Activated T-helper 1 cell treated with anti-CD3 and anti-CD28 coated beads, Interleukin-12 subunit alpha, Interleukin-12 subunit beta, Interleukin-2, Interleukin-4 antibody, amounts not matched to agents 30 ng/mL and 10 ng/mL and 1 ng/mL, durations not matched to agents 14 hours and 24 hours and 36 hours (primary cell): ENCODE data around the gene ZNF554. TPM values are rescaled to one million over a fixed set of nuclear protein-coding genes. Genes with fewer than 3 reads are reported as not detected.

Experiments
- DNase-seq: peaks from one replicate; pipeline ENCODE4 v3.0.0; 2021; ENCODE audit warnings: low spot score
- H3K27ac Mint-ChIP-seq: one replicate; pipeline ENCODE4 v1.8.0; 2021; ENCODE audit warnings: mild to moderate bottlenecking, mixed read lengths
- H3K27me3 Mint-ChIP-seq: one replicate; pipeline ENCODE4 v1.8.0; 2022; ENCODE audit warnings: mild to moderate bottlenecking, moderate library complexity, mixed read lengths; ENCODE audit not compliant: insufficient read depth
- H3K36me3 Mint-ChIP-seq: one replicate; pipeline ENCODE4 v1.8.0; 2021; ENCODE audit warnings: low read depth, mixed read lengths
- H3K4me1 Mint-ChIP-seq: one replicate; pipeline ENCODE4 v1.8.0; 2021; ENCODE audit warnings: low read depth, mixed read lengths
- H3K4me3 Mint-ChIP-seq: one replicate; pipeline ENCODE4 v1.8.0; 2021; ENCODE audit warnings: mild to moderate bottlenecking, moderate library complexity, mixed read lengths
- H3K9me3 Mint-ChIP-seq: one replicate; pipeline ENCODE4 v1.8.0; 2021; ENCODE audit warnings: mixed read lengths
- intact Hi-C: fragments of 100-400 bp; cut with micrococcal nuclease; formaldehyde crosslinking; loops from one replicate; pipeline ENCODE4 v1.15.1; 2024
- total RNA-seq: library from RNA; stranded (reverse); gene quantifications from 2 replicates; pipeline ENCODE4 v1.2.3, GENCODE V29; 2022

ZNF554 gene
- total RNA-seq, 1 donor from 2014 or later: 1.9 TPM

DNA sequence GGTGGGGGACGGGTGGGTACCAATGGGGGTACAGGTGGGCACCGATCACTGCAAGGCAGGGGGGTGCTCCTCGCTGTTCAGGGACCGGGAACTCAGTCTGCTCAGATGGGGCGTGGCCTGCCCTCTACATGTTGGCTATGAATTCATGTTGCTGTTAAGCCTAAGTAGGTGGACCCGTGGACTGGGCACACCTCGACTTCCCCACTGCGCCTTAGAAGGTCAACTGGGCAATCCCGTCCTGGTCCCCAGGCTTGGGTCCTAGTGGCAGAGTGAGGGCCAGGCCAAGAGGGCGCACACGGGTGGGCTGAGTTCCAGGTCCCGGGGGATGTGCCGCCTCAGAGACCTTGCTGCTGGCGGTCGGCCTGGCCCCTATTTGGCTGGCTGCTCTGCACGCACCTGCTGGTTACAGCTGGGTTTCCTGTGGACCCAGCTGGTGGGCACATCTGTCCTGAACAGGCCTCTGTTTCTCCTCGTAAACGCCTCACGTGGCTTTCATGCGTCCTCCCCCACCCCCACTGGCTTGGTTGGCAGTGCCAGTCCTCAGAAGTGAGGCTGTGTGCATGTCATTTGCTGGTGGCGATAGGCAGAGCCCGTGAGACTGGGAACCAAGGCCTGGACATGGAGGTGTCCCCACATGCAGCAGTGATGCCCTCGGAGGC, 13.5 kb upstream of the ZNF554 start:
- Mint-ChIP-seq H3K4me1 (peaks cover 6% of the 10 kb centered on the region), H3K27ac (no peak overlapping the region), H3K27me3 (no peaks in the 10 kb centered on the region), H3K9me3 (no peaks in the 10 kb centered on the region), H3K36me3 (peaks cover 20% of the 10 kb centered on the region), H3K4me3 (no peak overlapping the region)
- intact Hi-C loops: no loop called here
- DNase-seq: no peak

DNA sequence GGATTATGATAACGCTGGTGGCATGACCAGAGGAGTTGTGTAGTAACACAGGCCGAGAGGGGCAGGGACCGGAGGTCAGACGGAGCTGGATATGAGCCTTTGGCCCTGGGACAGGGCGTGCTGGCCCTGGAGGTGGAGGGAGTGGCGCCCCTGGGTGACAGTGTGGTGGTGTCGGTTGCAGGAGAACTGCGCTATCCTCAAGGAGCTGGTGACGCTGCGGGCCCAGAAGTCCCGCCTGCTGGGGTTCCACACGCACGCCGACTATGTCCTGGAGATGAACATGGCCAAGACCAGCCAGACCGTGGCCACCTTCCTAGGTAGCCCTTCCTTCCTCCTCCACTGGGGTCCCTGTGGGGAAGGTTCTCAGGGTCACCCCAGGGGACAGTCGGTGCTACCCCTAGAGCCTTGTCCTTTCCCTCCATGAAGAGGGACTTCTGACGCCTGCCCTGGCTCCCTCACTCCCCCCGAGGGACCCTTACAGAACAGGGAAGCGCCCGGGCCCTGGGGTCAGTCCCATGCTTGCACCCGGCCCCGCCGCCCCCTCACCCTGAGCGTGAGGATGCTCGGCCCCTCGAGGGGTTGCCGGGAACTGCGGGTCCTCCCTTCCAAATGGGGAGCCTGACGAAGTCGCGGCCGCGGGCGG, 12.8 kb upstream of the ZNF554 start:
- intact Hi-C loops: no loop called here

DNA sequence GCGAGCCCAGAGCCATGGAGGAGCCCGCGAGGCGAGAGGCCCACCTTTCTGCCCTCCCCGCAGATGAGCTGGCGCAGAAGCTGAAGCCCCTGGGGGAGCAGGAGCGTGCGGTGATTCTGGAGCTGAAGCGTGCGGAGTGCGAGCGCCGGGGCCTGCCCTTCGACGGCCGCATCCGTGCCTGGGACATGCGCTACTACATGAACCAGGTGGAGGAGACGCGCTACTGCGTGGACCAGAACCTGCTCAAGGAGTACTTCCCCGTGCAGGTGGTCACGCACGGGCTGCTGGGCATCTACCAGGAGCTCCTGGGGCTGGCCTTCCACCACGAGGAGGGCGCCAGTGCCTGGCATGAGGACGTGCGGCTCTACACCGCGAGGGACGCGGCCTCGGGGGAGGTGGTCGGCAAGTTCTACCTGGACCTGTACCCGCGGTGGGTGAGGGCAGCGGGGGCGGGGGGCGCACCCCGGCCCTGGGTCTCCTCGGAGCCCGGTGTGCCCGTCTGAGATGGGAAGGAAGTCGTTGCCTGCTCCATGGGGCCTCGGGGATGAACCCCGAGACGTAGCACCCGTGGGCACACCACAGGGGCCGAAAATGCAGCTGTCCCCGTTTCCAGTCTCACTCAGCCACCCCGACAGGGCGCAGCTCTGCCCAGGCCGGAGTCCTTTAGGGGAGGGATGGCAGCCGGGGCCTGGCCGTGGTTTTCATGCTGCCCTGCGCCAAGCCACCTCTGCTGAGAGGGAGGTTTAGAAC, 12.1 kb upstream of the ZNF554 start:
- no peak for DNase-seq
- Mint-ChIP-seq H3K27me3 (no peaks in the 10 kb centered on the region), H3K4me3 (no peak overlapping the region), H3K4me1 (peaks cover 4% of the 10 kb centered on the region), H3K9me3 (no peaks in the 10 kb centered on the region), H3K36me3 (peaks cover 16% of the 10 kb centered on the region), H3K27ac (no peak overlapping the region)
- intact Hi-C loops: no loop called here

More for the DNA sequence above, 12.8 kb upstream of the ZNF554 start:
- Mint-ChIP-seq H3K9me3 (no peaks in the 10 kb centered on the region), H3K4me3 (no peak overlapping the region), H3K27ac (no peak overlapping the region), H3K4me1 (peaks cover 6% of the 10 kb centered on the region), H3K36me3 (peaks cover 19% of the 10 kb centered on the region), H3K27me3 (no peaks in the 10 kb centered on the region)
- DNase-seq: no peak

DNA sequence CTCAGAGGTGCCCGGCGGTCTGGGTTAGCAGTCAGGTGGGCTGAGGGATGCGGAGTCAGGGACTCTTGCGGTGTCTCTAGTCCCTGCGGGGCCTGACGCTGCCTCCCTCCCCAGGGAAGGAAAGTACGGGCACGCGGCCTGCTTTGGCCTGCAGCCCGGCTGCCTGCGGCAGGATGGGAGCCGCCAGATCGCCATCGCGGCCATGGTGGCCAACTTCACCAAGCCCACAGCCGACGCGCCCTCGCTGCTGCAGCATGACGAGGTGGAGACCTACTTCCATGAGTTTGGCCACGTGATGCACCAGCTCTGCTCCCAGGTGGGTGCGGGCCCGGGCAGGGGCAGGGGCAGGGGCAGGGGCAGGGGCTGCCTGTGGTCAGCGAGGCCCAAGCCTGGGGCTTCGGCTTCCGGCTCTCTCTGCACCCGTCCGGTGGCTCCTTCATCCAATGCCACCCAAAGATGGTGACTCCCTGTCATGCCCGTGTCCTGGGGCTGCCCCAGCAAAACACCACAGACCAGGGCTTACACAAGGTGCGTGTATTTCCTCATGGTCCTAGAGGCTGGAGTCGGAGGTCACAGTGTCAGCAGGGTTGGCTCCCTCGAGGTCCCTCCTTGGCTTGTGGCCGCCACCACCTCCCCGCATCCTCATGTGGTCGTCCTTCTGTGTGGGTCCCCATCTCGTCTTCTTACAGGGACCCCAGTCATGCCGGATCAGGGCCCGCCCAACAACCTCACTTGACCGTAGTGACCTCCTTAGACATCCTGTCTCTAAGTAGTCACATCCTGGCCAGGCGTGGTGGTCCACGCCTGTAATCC, 11.3 kb upstream of the ZNF554 start:
- Mint-ChIP-seq H3K27ac (no peak overlapping the region), H3K27me3 (no peaks in the 10 kb centered on the region), H3K4me3 (no peak overlapping the region)

DNA sequence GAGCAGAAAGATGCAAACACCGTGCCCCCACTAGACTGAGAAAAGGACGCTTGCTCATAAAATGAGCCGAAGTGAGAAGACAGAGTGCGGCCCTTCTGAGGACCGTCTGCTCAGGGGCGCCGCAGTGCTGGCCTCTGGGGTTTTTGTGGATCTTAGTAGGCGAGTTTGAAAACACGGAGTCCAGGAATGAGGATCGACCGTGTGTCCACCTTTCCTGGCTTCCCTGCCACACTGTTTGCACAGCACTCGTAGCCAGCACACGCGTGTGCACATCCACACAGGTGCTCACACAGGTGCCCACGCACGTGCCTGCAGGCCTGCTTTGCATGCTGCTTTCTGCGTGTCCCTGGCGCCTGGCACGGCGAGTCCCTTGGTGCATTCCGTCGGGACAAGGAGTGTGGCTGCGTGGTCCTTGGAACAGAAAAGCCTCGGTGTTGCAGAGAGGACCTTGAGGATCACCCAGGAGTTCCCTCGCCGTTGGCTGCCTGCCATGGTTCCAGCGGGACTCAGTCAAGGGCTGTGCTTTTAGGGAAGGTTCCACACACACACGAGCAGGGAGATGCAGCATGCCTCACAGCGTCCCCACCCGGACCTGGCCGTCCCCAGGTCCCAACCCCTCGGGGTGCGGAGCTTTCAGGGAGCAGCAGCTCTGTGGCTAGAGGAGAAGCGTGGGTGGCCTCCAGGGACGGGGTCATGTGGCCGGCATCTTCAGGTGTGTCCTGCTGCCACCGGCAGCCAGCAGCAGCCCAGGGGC, 10.1 kb upstream of the ZNF554 start:
- Mint-ChIP-seq H3K4me1 (no peaks in the 10 kb centered on the region), H3K9me3 (no peaks in the 10 kb centered on the region), H3K36me3 (peaks cover 10% of the 10 kb centered on the region), H3K27ac (no peak overlapping the region), H3K4me3 (no peak overlapping the region), H3K27me3 (no peaks in the 10 kb centered on the region)
- intact Hi-C loops: no loop called here
- DNase-seq: no peak

More for the DNA sequence above, 11.3 kb upstream of the ZNF554 start:
- no peak for DNase-seq
- Mint-ChIP-seq H3K36me3 (peaks cover 12% of the 10 kb centered on the region), H3K9me3 (no peaks in the 10 kb centered on the region), H3K4me1 (no peaks in the 10 kb centered on the region)
- intact Hi-C loops: no loop called here

DNA sequence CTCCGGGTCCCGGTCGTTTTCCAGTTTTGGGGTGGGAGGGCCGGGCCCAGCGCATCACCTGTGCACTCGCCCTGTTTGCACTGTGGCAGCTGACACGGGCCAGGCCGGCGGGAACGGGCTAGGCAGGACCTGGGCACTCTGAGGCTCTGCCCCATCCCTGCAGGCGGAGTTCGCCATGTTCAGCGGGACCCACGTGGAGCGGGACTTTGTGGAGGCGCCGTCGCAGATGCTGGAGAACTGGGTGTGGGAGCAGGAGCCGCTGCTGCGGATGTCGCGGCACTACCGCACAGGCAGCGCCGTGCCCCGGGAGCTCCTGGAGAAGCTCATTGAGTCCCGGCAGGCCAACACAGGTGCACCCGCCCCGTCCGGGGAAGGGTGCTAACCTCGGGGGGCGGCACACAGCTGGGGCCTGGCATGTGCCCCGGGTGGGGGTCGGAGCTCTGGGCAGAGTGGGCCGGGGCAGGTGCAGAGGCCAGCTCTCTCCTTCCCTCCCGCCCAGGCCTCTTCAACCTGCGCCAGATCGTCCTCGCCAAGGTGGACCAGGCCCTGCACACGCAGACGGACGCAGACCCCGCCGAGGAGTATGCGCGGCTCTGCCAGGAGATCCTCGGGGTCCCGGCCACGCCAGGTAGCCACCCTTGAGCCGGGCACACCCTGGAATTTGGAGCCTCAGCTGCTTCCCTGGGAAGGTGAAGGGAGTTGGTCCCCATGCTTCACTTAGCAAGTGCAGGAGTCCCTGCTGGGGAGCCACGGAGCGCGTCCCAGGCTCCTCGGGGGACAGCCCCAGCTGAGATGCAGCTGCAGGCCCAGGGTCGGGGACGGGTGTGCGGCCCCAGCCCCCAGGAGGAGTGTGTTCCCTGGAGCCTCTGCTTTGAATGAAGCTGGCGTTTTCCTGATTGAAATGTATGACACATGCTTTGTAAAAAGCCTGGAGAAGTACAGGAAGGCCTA, 9.3 kb upstream of the ZNF554 start:
- no peaks in the 10 kb centered on the region for H3K4me1 Mint-ChIP-seq
- H3K27me3 Mint-ChIP-seq: no peaks in the 10 kb centered on the region
- no peak overlapping the region for H3K27ac Mint-ChIP-seq
- intact Hi-C loops: no loop called here
- no peaks in the 10 kb centered on the region for H3K9me3 Mint-ChIP-seq
- H3K36me3 Mint-ChIP-seq: peaks cover 9% of the 10 kb centered on the region
- DNase-seq: no peak
- H3K4me3 Mint-ChIP-seq: no peak overlapping the region

DNA sequence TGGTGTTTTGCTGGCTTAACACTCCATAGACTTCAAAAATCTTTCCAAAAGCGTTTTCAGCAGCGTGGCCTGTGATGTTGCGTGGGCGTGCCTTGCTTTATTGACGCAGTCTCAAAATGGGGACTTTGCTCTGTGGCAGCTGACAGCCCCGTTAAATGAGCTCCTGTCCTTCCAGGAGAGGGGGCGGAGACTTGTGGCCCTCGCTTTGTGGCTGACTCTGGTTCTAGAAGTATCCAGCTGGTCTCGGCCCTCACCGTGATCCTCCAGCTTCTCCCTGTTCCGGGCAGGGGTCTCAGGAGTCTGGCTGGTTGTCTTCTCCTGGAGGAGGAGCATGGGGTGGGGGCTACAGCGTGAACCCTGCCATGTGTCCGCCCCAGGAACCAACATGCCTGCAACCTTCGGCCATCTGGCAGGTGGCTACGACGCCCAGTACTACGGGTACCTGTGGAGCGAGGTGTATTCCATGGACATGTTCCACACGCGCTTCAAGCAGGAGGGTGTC, 8.4 kb upstream of the ZNF554 start:
- no peaks in the 10 kb centered on the region for H3K4me1 Mint-ChIP-seq
- no peaks in the 10 kb centered on the region for H3K27me3 Mint-ChIP-seq
- H3K4me3 Mint-ChIP-seq: no peak overlapping the region
- peaks cover 7% of the 10 kb centered on the region for H3K36me3 Mint-ChIP-seq
- intact Hi-C loops: no loop called here
- H3K27ac Mint-ChIP-seq: no peak overlapping the region
- no peak for DNase-seq
- no peaks in the 10 kb centered on the region for H3K9me3 Mint-ChIP-seq

DNA sequence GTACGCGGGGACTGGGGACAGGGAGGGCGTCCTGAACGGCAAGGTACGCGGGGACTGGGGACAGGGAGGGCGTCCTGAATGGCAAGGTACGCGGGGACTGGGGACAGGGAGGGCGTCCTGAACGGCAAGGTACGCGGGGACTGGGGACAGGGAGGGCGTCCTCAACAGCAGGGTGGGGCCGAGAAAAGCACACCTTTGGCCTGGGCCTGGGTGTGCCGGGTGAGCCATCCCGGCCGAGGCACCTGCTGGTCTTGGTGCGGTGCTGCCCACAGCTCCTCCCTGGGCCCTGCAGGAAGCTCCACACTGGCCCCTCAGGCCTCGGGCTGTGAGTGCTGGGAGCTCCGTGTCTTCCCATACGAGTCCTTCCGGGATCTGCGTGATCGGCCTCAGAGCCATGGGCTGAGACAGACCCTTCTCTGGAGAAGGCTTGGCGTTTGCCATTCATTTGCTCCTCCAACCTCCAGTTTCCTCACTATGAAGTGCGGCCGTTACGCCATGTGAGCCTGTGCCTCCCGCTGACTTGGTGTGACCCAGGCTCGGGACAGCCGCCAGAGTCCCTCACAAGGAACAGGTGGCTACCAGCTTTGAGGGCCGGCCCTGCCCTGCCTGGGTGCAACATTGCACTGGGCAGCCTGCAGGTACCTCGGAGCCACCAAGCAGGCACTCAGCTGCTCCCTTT, 7.8 kb upstream of the ZNF554 start:
- no peak for DNase-seq
- Mint-ChIP-seq H3K27me3 (no peaks in the 10 kb centered on the region), H3K4me3 (no peak overlapping the region), H3K4me1 (no peaks in the 10 kb centered on the region), H3K27ac (no peak overlapping the region), H3K9me3 (no peaks in the 10 kb centered on the region), H3K36me3 (peaks cover 6% of the 10 kb centered on the region)
- intact Hi-C loops: no loop called here

DNA sequence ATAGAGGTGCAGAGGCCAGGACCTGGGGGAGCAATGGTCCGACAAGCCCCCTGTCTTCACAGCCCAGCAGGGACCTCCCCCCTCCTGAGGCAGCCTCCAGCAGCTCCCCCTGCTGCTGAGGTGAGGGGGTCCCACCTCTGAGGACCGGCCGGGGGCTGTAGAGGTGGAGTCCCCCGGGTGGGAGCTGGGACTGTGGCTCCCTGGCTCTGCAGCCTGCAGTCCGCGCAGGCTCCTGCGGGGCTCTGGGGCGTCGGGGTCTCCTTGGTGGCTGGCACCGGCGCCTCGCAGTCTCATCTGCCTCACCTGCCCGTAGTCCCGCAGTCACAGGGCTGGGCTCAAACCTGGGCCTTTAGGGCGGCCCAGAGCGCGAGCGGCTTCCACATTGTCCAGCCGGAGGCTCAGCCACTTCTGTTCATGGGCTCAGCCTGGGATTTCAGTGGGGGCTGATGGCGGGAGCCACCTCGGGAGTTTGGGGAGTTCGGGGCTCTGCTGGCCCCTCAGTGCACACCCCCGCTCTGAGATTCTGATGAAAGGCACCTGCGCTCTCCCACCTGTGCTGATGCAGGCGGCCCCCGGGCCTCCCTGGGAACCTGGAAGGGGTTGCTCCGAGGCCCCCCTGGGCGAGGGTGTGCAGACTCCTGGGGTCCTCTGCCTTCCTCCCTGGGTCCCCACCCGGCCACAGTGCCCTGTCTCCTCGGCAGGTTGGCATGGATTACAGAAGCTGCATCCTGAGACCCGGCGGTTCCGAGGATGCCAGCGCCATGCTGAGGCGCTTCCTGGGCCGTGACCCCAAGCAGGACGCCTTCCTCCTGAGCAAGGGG, 7.0 kb upstream of the ZNF554 start:
- peaks cover 6% of the 10 kb centered on the region for H3K36me3 Mint-ChIP-seq
- H3K9me3 Mint-ChIP-seq: no peaks in the 10 kb centered on the region
- no peak for DNase-seq
- no peaks in the 10 kb centered on the region for H3K4me1 Mint-ChIP-seq
- no peaks in the 10 kb centered on the region for H3K27me3 Mint-ChIP-seq
- intact Hi-C loops: no loop called here
- H3K27ac Mint-ChIP-seq: no peak overlapping the region
- H3K4me3 Mint-ChIP-seq: no peak overlapping the region

DNA sequence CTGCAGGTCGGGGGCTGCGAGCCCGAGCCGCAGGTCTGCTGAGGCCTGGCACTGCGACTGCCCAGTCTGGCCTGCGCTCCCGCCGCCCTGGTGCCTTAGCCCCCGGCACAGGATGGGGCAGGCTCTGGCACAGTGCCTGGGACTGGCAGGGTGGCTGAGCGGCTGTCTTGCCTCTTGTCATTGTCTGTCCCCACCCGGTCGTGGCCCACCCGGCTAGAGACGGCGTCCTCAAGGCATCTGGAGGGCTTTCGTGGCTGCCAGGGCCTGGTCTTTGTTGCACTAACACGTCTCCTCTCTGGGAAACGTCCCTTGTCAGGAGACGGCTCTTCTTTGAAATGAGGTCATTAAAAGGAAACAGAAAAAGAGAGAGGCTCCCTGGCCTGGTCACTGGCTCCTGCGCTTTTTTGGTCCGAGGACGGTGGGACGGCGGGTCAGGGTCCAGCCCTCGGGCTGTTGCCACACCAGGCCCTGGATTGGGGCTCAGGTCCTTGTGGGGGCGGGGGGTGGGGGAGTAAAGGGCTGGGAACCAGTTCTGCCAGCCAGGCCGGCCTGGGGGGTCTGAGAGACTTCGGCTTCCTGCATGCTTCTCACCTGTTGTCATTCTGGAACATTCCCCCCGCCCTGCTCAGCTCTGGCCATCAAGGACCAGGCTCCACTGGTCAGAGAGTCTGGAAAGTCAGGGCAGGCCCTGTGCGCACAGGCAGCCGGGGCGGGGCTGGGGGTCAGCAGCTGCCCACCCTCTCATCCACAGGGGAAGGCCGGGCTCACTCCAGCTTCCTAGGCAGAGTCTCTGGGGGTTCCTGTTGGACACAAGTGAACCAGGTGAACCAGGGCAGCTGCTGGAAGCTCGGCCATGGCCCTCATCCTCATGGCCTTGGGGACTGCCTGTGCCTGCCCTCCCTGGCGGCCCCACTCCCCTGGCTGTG, 6.2 kb upstream of the ZNF554 start:
- no peak overlapping the region for H3K4me3 Mint-ChIP-seq
- H3K9me3 Mint-ChIP-seq: no peaks in the 10 kb centered on the region
- intact Hi-C loops: no loop called here
- H3K27me3 Mint-ChIP-seq: no peaks in the 10 kb centered on the region
- no peak for DNase-seq
- H3K36me3 Mint-ChIP-seq: peaks cover 6% of the 10 kb centered on the region
- no peaks in the 10 kb centered on the region for H3K4me1 Mint-ChIP-seq
- no peak overlapping the region for H3K27ac Mint-ChIP-seq
